H1 (cell line): ENCODE data around the gene CEP350. TPM values are rescaled to one million over a fixed set of nuclear protein-coding genes. Genes with fewer than 3 reads are reported as not detected.

ENCODE experiments used
- CTCF ChIA-PET: fragments of 300-600 bp; sonication (Branson Sonifier 250); formaldehyde crosslinking; loops from one replicate; lab custom pipeline; 2021; ENCODE audit not compliant: partially characterized antibody; lab: Charles Lee
- POLR2A ChIA-PET: fragments of 300-600 bp; sonication (Branson Sonifier 250); formaldehyde crosslinking; loops from one replicate; lab custom pipeline; 2021; ENCODE audit warnings: inconsistent platforms; ENCODE audit not compliant: partially characterized antibody; lab: Charles Lee
- DNase-seq, 2 experiments: peaks; one replicate each; pipeline versions ENCODE4 v3.0.0 to v3.0.0-alpha.2; 2010 to 2022; ENCODE audit warnings: low spot score in 2 of 2, low read depth in 1 of 2, mixed read lengths in 1 of 2
- FAIRE-seq: peaks from 2 replicates; lab custom pipeline; 2011; peaks lifted over from hg19 to GRCh38; lab: Jason Lieb, UNC
- H2AFZ ChIP-seq: 2 replicates; pipeline ENCODE4 v1.8.1; 2012; ENCODE audit warnings: low read length, inconsistent platforms
- H2AK5ac ChIP-seq: 2 replicates; pipeline ENCODE4 v1.6.1; 2013; ENCODE audit warnings: low read depth, low read length
- H2BK120ac ChIP-seq: replicated peaks from 2 replicates; pipeline ENCODE3; 2013; ENCODE audit warnings: low read depth, low read length, inconsistent platforms
- H2BK12ac ChIP-seq: 2 replicates; pipeline ENCODE4 v1.6.1; 2013; ENCODE audit warnings: low read depth, low read length
- H2BK15ac ChIP-seq: 2 replicates; pipeline ENCODE4 v1.6.1; 2013; ENCODE audit warnings: low read length
- H2BK20ac ChIP-seq: 2 replicates; pipeline ENCODE4 v1.6.1; 2013; ENCODE audit warnings: low read length
- H2BK5ac ChIP-seq: 2 replicates; pipeline ENCODE4 v1.6.1; 2013; ENCODE audit warnings: low read depth, low read length
- H3K14ac ChIP-seq: 2 replicates; pipeline ENCODE4 v1.6.1; 2013; ENCODE audit warnings: inconsistent platforms; ENCODE audit not compliant: insufficient read length
- H3K18ac ChIP-seq: 2 replicates; pipeline ENCODE4 v1.6.1; 2013; ENCODE audit warnings: low read length; ENCODE audit errors: extremely low read depth
- H3K23ac ChIP-seq: 2 replicates; pipeline ENCODE4 v1.6.1; 2013; ENCODE audit warnings: inconsistent platforms; ENCODE audit not compliant: insufficient read length
- H3K23me2 ChIP-seq: 2 replicates; pipeline ENCODE4 v1.6.1; 2013; ENCODE audit warnings: low read depth, low read length
- H3K27ac ChIP-seq: 2 replicates; pipeline ENCODE4 v1.6.1; 2011; ENCODE audit warnings: low read depth, low read length, inconsistent platforms
- H3K27me3 ChIP-seq, 4 experiments: replicated peaks in 1 of 4; 1 replicate in 1 of 4; 2 replicates in 3 of 4; pipeline versions ENCODE4 v1.6.1 to v1.8.1; 2011 to 2013; ENCODE audit warnings: low read length in 3 of 4, mild to moderate bottlenecking in 3 of 4, inconsistent platforms in 2 of 4, mixed read lengths in 2 of 4, moderate library complexity in 1 of 4; ENCODE audit not compliant: control insufficient read depth in 3 of 4, insufficient read depth in 3 of 4; ENCODE audit errors: extremely low read depth in 1 of 4
- H3K36me3 ChIP-seq, 4 experiments: 2 replicates each; pipeline versions ENCODE4 v1.6.1 to v1.8.1; 2011 to 2013; ENCODE audit warnings: mild to moderate bottlenecking in 4 of 4, low read length in 3 of 4, moderate library complexity in 2 of 4, control low read depth in 1 of 4, inconsistent platforms in 1 of 4; ENCODE audit not compliant: insufficient read depth in 4 of 4, control insufficient read depth in 2 of 4
- H3K4ac ChIP-seq: replicated peaks from 2 replicates; pipeline ENCODE3; 2013; ENCODE audit warnings: low read length, low read depth, mixed read lengths, inconsistent platforms; ENCODE audit not compliant: insufficient read length
- H3K4me1 ChIP-seq, 4 experiments: replicated peaks in 1 of 4; 1 replicate in 1 of 4; 2 replicates in 3 of 4; pipeline versions ENCODE4 v1.6.1 to v1.8.1; 2011 to 2013; ENCODE audit warnings: low read length in 3 of 4, inconsistent platforms in 2 of 4, mixed read lengths in 1 of 4; ENCODE audit not compliant: insufficient read depth in 4 of 4, control insufficient read depth in 3 of 4
- H3K4me2 ChIP-seq, 2 experiments: 2 replicates each; pipeline versions ENCODE4 v1.6.1 to v1.8.1; 2011 to 2013; ENCODE audit warnings: low read depth in 2 of 2, low read length in 2 of 2, control low read depth in 1 of 2, inconsistent platforms in 1 of 2, mild to moderate bottlenecking in 1 of 2; ENCODE audit not compliant: insufficient read depth in 1 of 2
- H3K4me3 ChIP-seq, 4 experiments: fragments of 200-600, 300-600 bp in 1 of 4; sonication (generic), shearing (Covaris generic), sonication (Bioruptor Twin) in 1 of 4; 2 replicates each; pipeline versions ENCODE4 v1.5.1 to v1.8.1; 2011 to 2016; ENCODE audit warnings: low read length in 4 of 4, low read depth in 3 of 4, control low read depth in 2 of 4, inconsistent platforms in 2 of 4, mild to moderate bottlenecking in 2 of 4, mixed read lengths in 1 of 4, moderate library complexity in 1 of 4; ENCODE audit not compliant: insufficient read depth in 2 of 4; ENCODE audit errors: extremely low read depth in 1 of 4
- H3K56ac ChIP-seq: replicated peaks from 2 replicates; pipeline ENCODE3; 2013; ENCODE audit warnings: low read depth, mild to moderate bottlenecking, mixed read lengths, low read length, inconsistent platforms; ENCODE audit not compliant: insufficient read length
- H3K79me1 ChIP-seq: 2 replicates; pipeline ENCODE4 v1.6.1; 2013; ENCODE audit warnings: low read depth, low read length, control low read depth
- H3K79me2 ChIP-seq, 2 experiments: 2 replicates each; pipeline versions ENCODE4 v1.6.1 to v1.8.1; 2012 to 2013; ENCODE audit warnings: low read length in 2 of 2, mild to moderate bottlenecking in 2 of 2, inconsistent platforms in 1 of 2; ENCODE audit not compliant: insufficient read depth in 2 of 2, control insufficient read depth in 1 of 2
- H3K9ac ChIP-seq, 4 experiments: replicated peaks in 1 of 4; 1 replicate in 1 of 4; 2 replicates in 3 of 4; pipeline versions ENCODE4 v1.6.1 to v1.8.1; 2011 to 2013; ENCODE audit warnings: low read depth in 3 of 4, low read length in 3 of 4, control low read depth in 2 of 4, mild to moderate bottlenecking in 2 of 4, moderate library complexity in 2 of 4, inconsistent platforms in 1 of 4; ENCODE audit errors: extremely low read depth in 1 of 4
- H3K9me3 ChIP-seq, 2 experiments: 2 replicates each; pipeline versions ENCODE4 v1.6.1 to v1.8.1; 2012 to 2013; ENCODE audit warnings: mild to moderate bottlenecking in 2 of 2, moderate library complexity in 2 of 2, control low read depth in 1 of 2, inconsistent platforms in 1 of 2, low read depth in 1 of 2, low read length in 1 of 2, mixed read lengths in 1 of 2; ENCODE audit not compliant: insufficient read depth in 2 of 2
- H4K20me1 ChIP-seq, 2 experiments: replicated peaks in 1 of 2; 2 replicates each; pipeline versions ENCODE3 to v1.8.1; 2011 to 2013; ENCODE audit warnings: inconsistent platforms in 2 of 2, low read length in 2 of 2, mild to moderate bottlenecking in 1 of 2; ENCODE audit not compliant: insufficient read depth in 2 of 2, control insufficient read depth in 1 of 2
- H4K5ac ChIP-seq: 2 replicates; pipeline ENCODE4 v1.6.1; 2013; ENCODE audit warnings: low read length, low read depth, mixed read lengths, inconsistent platforms; ENCODE audit not compliant: insufficient read length
- H4K8ac ChIP-seq: 2 replicates; pipeline ENCODE4 v1.8.0; 2013; ENCODE audit warnings: mild to moderate bottlenecking, moderate library complexity, low read length, inconsistent platforms; ENCODE audit not compliant: insufficient read depth; ENCODE audit errors: extremely low read depth
- H4K91ac ChIP-seq: replicated peaks from 2 replicates; pipeline ENCODE3; 2013; ENCODE audit warnings: low read length, mixed read lengths, inconsistent platforms; ENCODE audit not compliant: insufficient read length
- CBX5 ChIP-seq: fragments of 300-800, 300-1000 bp; sonication (generic); IDR thresholded peaks from 2 replicates; pipeline ENCODE4 v1.7.1; 2016; ENCODE audit warnings: antibody characterized with exemption, low read length, low read depth
- CHD1 ChIP-seq: IDR thresholded peaks from 2 replicates; pipeline ENCODE4 v1.6.1; 2012; ENCODE audit warnings: low read depth, low read length, improper control_type of control experiment
- KDM4A ChIP-seq: IDR thresholded peaks from one replicate; pipeline ENCODE4 v1.7.1; 2012; ENCODE audit warnings: low read depth, mild to moderate bottlenecking, moderate library complexity, low read length, inconsistent platforms; ENCODE audit not compliant: severe bottlenecking
- NANOG ChIP-seq: IDR thresholded peaks from 2 replicates; pipeline ENCODE4 v1.6.1; 2011; ENCODE audit warnings: low read length, low read depth, mild to moderate bottlenecking, inconsistent platforms; ENCODE audit not compliant: insufficient read depth, poor library complexity, severe bottlenecking
- SAP30 ChIP-seq: fragments of 300-600 bp; sonication (generic); IDR thresholded peaks from 2 replicates; pipeline ENCODE4 v1.7.1; 2012; ENCODE audit warnings: low read length, moderate library complexity, mild to moderate bottlenecking, inconsistent platforms; ENCODE audit not compliant: insufficient read depth, insufficient replicate concordance
- TBP ChIP-seq: IDR thresholded peaks from 2 replicates; pipeline ENCODE4 v1.6.1; 2011; ENCODE audit warnings: low read depth, low read length, improper control_type of control experiment
- WGBS, 2 experiments: shearing (Covaris generic) in 1 of 2; methylation state at CpG; one replicate each; pipeline versions ENCODE4 v1.1.6 to v1.1.7; 2013 to 2015; ENCODE audit warnings: low lambda C conversion rate in 2 of 2, mixed read lengths in 2 of 2, inconsistent platforms in 1 of 2, low coverage in 1 of 2, missing lambda C conversion rate in 1 of 2; ENCODE audit not compliant: insufficient replicate concordance in 2 of 2, insufficient coverage in 1 of 2, insufficient read length in 1 of 2; ENCODE audit errors: extremely low coverage in 1 of 2, missing lambda C conversion rate in 1 of 2; 5-methylcytosine and 5-hydroxymethylcytosine counted together
- polyA plus RNA-seq, 7 experiments: library from polyadenylated mRNA; depleted of rRNA in 3 of 7; stranded (reverse) in 5 of 7; unstranded in 2 of 7; fragments of >200 nt in 5 of 7; fragments of 200-250 nt in 2 of 7; gene quantifications; 1 replicate in 5 of 7; 2 replicates in 1 of 7; 4 replicates in 1 of 7; pipeline versions ENCODE4 v1.2.1 to v1.2.3, GENCODE V29; 2011 to 2013; ENCODE audit warnings: missing spikeins in 2 of 7, mixed read lengths in 2 of 7
- total RNA-seq: library from RNA; stranded (reverse); fragmentation: NEBNext Ultra II Directional; extraction: Animal tissue kit (Norgen Biotek cat#: 25700); gene quantifications from 2 replicates; pipeline ENCODE4 v1.2.1, GENCODE V29; 2021

CEP350 gene
- total and polyA plus RNA-seq, 2 of the 8 experiments (the other 6 are each of a cell fraction or from before 2014, with no cell fraction given): 5.6 to 39.4 TPM

- Histone ChIP-seq H2BK12ac (no peak overlapping the region), H3K27ac (no peak overlapping the region), H3K27me3 (no peaks in the 10 kb centered on the region), H3K36me3 (peaks cover 0 to 3% (median 1%) of the 10 kb centered on the region in 4 experiments; a peak in 3 of 8 replicates), H3K4me2 (no peak overlapping the region), H3K4me1 (no peaks in the 10 kb centered on the region), H3K18ac (no peak overlapping the region), H4K5ac (no peak overlapping the region), H3K9ac (no peak overlapping the region), H4K91ac (no peak overlapping the region), H2BK5ac (no peak overlapping the region), H3K23ac (no peak overlapping the region), H3K4ac (no peak overlapping the region), H2AFZ (no peak overlapping the region), H3K79me2 (no peaks in the 10 kb centered on the region), H3K4me3 (no peak overlapping the region), H2BK15ac (no peak overlapping the region), H3K23me2 (no peaks in the 10 kb centered on the region), H2BK120ac (no peak overlapping the region), H2AK5ac (no peak overlapping the region), H4K8ac (no peak overlapping the region), H4K20me1 (peaks cover 0 to 1% of the 10 kb centered on the region in 2 experiments), H3K14ac (no peak overlapping the region), H3K56ac (no peak overlapping the region), H3K9me3 (no peaks in the 10 kb centered on the region), H3K79me1 (no peaks in the 10 kb centered on the region), H2BK20ac (no peak overlapping the region)
- WGBS, 2 experiments: 77% methylated on average over 3 of the region's 3 CpGs; no CpG with 5 or more reads in 1 of the 2 experiments
- CTCF ChIA-PET: interaction anchor here (1.1 to 1.4 kb wide), 2 partner anchors 10 to 102 kb away, joined by 3 to 4 read pairs; no protein-coding TSS in a partner anchor
- no peak for DNase-seq
- no peak for FAIRE-seq
- POLR2A ChIA-PET: no interaction called here
- TF ChIP-seq SAP30 (no peak), TBP (no peak), NANOG (no peak), KDM4A (no peak), CHD1 (no peak), CBX5 (no peak)
These were observed 42.8 kb upstream of the CEP350 start for GRCh38 chr1:179911812-179912211.
